HG03025 (cell line): ENCODE results near the gene LIMK1.
"Not testable (repeated sequence)": the region's sequence is repeated elsewhere in the genome, so short reads cannot be mapped to it uniquely, and the experiment has no call there.

ENCODE experiments used
- ATAC-seq: cut with Tn5 transposase; IDR thresholded peaks from one replicate; pipeline ENCODE4 v1.9.1; 2021; ENCODE audit warnings: mild to moderate bottlenecking, moderate library complexity; ENCODE audit not compliant: unreplicated experiment, low FRiP score

The LIMK1 gene

DNA sequence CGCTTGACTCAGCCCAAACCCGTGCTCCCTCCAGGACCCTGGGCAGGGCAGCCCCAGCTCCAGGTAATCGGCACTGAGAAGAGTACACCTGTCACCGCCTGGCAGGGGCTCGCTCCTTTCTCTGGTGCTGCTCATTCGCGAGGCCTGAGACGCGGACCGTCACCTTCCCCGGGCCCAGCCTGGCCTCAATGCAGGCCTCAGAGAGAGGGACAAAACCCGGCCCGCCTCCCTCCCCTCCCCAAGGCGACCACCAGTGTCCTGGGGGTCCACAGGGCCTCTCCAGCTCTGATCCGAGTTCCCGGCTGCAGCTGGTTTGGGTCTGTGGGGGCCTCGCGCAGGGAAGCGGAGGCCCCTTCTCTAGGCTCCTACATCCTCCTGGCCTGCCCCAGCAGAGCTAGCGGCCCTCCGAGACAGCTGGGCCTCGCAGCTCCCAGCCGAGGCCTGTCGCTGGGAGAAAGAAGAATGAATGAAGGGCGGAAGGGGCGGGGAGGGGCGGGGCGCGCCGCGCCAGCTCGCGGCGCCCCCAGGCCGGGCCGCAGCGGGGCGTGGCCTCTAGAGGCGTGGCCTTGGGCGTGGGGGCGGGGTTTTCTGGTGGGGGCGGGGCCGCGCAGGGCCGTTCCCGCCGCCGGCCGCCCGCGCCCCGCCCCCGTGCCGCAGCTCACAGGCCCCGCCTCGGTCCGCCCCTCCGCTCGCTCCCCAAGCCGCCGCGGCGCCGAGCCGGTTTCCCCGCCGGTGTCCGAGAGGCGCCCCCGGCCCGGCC, at the start of gene LIMK1:
Gene LIMK1, plus strand, starts transcription at position 688 of the 760 bp plus-strand sequence. CDS start 187 bp downstream, outside the sequence.
- ATAC-seq, result peak; percentile 63

DNA sequence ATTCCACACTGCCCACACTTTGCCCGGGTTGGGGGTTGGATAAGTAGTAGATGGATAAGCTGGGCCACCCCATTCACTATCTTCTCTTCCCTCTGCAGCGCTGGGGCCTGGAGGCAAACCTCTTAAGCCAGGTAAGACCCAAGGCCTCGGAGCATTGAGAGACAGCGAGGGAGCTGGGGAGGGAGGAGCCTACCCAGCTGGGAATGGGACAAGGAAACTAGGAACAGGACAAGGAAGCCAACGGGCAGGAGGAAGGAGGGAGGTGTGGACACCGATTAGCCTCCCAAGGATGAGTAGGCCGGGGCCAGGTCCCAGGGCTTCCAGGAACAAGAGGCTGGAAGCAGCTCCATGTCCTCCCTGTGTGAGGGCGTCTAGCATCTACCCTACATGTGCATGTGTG, 46.0 kb upstream of the LIMK1 start:
- no peak for ATAC-seq

DNA sequence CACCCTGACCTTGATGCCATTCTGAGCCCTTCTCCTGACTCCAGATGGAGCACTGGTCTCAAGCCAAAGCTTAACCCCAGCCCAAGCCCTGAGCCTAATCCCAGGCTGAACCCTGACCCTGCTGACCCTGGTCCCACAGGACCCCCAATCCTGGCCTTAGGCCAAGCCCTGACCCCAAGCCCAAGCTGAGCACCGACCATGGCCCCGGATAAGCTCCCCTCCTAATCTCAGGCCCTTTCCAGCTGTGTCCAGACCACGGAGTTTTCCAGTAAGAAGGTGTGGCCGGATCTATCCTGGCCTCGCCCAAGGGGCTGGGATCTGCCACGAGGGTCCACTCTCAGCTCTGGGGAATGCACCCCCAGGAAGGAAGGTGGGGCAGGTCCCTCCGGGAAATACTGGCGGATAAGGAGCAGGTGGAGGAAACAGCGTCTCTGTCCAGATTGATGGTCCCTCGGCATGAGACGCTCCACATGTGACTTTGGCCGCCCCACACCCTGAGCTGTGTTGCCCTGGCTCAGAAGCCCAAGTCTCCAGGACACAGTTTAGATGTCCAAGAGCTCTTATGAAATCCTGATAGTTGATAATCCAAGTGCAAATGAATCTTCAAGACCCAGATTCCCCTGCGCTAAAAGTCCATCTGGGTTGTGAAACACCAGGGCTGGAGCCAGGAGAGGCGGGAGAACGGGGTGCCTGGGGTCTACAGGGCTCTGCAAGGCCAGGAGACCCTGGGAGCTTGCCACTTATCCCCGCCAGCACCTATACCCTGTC, 45.2 kb upstream of the LIMK1 start:
- no peak for ATAC-seq

DNA sequence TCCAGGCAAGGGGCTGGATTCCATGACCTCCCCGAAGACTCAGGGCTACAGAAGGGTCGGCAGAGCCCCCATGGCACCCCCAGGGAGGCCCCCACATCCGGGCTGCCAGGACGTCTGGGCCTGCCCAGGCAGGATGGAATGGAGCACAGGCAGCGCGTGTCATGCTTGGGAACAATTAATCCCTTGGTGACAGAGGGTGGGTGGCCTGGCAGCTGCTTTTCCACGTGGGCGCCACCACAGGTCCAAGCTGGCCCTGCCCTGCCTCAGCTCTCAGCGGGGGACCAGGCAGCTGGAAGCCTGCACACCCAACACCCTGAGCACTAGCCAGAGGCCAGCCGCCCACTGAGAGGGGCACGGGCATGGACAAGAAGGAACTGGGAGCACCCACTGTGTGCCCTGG, 44.3 kb upstream of the LIMK1 start:
- no peak for ATAC-seq

DNA sequence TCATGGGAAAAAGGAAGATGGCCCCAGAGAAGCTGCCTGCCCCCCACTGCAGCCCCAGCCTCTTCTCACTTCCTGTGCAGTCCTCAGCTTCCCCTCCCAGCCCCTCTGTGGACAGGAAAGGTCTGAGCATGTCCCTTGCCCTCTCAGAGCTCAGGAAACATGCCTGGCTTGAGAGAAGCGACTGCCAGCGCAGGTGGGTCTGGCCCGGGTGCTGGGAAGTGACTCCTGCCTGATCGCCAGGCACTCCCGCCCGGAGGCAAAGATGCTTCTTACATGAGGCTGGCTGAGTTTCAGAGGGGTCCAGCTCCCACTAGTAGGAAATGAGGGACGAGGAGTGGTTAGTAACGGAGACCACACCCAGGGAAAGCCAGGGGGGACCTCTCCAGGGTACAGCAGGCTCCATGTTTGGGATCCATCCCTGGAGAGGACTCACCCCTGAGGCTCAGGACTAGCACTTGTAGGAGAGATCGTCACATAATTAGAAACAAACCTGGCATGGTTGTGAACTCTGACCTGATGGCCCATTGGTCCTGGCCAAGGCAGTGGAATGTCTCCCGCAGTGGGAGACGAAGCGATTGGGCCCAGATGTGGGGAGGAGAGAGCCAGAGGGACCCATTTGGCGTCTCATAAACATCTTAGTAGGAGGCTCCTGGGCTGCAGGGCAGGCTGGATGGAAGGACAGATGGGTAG, 43.4 kb upstream of the LIMK1 start:
- no peak for ATAC-seq

DNA sequence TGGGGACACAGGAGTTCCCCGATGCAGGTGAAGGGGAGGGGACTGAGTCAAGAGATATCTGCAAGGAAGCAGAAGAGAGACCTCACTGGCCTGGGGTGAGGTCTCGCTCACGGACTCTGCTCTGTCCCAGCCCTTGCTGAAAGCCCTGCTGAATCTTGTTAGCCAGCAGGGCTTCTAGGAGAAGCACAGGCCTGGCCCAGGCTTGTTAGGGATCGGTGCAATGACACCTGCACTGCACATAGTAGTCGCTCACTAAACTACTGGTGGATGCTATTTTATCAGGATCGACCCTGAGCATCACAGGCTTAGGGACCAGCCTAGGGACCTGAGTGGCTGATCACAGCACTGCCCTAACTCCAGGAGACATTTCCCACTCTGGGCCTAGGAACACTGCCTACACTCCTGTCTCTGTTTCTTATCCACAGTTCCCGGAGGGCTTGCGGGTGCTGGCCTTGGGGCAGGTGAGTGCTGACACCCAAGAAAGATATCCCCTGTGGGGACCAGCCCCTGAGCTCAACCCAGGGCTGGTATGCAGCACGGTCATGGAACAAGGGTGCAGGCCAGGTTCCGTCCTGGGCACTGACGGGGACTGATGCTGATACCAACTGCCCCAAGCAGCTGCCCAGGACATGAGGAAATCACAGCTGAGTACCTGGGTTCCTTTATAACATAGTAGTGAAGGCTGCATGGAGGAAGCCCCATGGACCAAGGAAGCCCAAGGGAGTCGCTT, 42.6 kb upstream of the LIMK1 start:
- ATAC-seq, result no peak

DNA sequence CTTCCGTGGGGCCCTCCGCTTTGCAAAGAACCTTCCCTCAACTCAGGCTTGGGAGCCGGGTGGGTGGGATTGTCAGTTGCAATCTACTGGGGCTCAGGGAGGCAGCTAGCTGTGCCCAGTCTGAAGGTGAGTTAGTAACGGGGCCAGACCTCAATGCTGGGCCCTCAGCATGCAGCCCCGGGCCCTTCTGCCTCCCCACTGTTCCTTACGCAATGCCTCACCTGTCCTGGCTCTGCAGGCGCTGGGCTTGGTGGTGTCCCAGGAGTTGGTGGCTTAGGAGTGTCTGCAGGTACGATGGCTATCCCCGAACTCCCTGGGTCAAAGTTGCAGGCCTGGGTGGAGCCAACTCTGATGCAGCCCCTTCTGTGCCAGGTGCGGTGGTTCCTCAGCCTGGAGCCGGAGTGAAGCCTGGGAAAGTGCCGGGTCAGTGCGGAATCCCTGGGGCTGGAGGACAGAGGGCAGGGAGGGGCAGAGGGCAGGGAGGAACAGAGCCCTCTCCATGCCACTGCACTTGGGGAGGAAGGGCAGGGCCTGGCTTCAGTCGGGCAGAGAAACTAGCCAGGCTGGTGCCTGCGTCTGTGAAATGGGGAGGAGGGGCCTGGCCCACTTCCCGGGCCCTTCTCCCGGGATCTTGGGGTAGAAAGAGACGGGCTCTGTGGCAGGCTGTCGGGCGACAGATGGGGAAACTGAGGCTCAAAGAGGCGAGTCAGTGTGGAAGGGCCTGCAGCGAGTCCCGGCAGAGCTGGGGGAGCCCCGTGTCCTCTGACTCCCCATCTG, 40.7 kb upstream of the LIMK1 start:
- no peak for ATAC-seq

DNA sequence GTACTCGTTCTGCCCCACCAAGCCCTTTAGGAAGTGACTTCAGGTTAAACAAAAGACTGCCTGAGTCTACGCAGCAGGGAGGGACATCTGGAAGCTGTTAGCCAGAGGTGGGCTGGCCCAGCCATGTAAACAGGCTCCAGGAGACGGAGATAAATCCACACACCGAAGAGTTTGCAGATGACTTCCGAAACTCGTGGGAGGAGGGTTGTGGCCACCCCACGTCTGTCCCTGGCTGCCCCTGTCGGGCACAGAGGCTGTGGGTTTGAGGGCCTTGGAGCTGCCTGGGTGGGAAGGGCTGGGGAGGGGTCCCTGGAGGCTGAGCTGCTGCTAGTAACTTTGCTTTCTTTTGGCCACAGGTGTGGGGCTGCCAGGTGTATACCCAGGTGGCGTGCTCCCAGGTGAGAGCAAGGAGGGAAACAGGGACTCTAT, 40.1 kb upstream of the LIMK1 start:
- no peak for ATAC-seq

DNA sequence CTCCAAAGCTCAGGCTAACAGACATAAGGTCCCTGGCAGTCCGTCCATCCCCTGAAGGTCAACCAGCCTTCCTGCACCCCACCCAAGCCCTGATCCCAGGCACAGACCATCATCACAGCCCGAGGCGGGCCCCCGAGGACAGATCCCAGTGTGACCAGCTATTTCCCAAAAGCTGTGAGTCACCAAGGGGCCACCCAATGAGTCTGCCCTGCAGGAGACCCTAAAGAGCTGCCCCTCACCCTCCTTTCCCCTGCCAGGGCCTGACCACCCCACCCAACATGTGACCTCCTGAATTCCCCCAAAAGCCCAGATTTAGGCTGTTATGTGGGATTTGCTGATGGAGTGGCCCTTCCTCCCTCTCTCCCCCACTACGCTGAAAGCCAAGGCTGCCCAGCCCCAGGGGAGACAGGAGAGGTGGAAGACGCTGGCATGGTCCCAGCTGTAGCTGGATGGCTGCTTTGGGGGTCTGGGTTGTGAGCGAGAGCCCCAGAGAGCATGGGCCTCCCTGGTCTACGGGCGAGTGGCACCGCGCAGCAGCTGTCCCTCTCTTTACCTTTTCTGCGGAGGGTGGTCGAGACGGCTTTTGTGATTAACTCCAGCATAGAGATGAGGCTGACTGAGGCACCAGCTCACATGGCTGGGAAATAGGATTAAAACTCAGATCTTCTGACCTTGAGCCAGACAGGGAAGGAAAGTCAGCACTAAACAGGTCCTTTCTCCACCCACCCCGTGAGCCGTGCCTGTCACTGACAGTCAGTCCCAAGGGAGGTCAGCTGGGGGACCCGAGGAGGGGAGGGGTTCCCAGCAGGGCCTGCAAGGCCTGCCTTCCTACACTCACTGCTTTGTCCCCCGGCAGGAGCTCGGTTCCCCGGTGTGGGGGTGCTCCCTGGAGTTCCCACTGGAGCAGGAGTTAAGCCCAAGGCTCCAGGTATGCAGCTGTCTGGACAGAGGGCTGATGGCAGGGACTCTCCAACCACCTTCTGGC, 38.9 kb upstream of the LIMK1 start:
- no peak for ATAC-seq

DNA sequence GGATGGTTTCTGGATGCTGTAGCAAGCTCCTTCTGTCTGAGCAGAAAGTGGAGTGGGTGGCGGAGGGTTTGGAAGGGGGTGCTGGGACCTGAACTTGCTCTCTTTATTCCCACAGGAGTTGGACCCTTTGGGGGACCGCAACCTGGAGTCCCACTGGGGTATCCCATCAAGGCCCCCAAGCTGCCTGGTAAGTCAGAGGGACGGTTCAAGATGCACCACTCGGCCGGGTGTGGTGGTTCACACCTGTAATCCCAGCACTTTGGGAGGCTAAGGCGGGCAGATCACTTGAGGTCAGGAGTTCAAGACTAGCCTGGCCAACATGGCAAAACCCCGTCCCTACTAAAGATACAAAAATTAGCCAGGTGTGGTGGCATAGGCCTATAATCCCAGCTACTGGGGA, 37.0 kb upstream of the LIMK1 start:
- ATAC-seq, result not testable (repeated sequence)

DNA sequence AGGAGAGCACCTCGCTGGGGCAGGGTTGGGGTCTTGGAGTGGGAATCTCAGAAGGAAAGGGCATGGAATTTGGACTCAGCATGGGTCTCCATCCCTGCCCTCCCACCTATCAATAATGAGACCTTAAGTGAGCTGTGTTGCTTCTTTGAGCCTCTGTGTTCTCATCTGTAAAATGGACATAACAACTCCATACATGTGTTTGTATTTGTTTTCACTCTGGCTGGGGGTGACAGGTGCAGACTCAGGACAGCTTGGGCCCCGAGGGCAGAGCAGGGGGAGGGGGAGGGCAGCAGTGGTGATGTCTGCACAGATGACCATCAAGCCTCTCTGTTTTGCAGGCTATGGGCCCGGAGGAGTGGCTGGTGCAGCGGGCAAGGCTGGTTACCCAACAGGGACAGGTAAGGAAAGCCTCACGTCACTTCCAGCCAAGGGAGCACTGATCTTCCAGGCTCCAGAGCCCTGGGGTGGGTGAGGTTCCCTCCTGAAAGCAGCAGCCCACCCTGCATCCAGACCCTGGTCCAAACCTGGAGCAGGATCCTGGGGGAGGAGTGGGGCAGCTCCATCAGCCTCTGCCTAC, 35.7 kb upstream of the LIMK1 start:
- ATAC-seq, result no peak

DNA sequence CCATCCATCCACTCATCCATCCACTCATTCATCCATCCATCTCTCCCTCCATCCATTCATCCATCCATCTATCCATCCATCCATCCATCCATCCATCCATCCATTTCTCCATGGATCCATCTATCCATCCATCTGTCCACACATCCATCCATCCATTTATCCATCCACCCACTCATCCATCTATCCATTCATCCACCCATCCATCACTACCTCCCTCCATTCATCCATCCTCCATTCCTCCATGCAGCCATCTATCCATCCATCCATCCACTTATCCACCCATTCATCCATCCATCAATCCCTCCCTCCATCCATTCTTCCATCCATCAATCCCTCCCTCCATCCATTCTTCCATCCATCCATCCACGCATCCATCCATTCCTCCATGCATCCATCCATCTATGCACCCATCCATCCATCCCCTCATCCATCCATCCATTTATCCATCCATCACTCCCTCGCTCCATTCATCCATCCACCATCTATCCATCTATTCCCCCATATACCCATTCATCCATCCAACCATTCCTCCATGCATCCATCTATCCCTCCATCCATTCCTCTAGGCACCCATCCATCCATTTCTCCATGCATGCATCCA, 34.5 kb upstream of the LIMK1 start:
- no peak for ATAC-seq

DNA sequence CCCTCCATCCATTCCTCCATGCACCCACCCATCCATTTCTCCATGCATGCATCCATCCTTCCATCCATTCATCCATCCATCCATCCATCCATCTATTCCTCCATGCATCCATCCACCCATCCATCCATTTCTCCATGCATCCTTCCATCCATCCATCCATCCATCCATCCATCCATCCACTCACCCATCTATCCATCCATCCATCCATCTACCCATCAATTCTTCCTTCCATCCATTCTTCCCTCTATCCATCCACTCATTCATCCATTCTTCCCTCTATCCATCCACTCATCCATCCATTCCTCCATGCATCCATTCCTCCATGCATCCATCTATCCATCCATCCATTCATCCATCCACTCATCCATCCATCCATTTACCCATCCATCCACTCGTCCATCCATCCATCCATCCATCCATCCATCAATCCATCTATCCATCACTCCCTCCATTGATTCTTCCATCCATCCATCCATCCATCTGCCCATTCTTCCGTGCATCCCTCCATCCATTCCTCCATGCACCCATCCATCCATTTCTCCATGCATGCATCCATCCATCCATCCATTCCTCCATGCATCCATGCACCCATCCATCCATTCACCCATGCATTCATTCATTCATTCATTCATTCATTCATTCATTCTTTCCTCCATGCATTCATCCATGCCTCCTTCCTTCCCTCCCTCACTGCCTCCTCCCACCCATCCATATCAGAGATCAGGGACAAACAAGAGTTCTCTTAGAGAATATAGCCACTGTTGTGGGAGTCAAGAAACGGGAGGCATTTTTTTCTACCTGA, 33.4 kb upstream of the LIMK1 start:
- ATAC-seq, result no peak

DNA sequence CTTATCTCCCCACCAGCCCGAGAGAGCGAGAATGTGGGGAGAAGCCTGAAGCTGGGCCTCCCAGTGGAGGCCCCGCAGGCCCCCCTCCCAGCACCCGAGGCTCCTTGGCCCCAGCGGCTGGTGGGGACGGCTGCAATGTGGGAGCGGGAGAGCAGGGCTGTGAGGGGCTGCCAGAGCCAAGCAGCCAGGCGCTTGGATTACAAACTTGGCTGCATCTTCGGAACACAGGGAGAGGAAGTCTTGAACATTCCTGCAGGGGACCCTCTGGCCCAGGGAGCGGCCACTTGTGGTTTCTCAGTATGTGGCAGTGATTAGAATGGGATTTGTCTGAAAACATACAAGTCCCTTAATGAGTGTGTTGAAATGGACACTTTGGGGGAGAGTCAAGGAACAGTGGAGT, 32.4 kb upstream of the LIMK1 start:
- ATAC-seq, result no peak

DNA sequence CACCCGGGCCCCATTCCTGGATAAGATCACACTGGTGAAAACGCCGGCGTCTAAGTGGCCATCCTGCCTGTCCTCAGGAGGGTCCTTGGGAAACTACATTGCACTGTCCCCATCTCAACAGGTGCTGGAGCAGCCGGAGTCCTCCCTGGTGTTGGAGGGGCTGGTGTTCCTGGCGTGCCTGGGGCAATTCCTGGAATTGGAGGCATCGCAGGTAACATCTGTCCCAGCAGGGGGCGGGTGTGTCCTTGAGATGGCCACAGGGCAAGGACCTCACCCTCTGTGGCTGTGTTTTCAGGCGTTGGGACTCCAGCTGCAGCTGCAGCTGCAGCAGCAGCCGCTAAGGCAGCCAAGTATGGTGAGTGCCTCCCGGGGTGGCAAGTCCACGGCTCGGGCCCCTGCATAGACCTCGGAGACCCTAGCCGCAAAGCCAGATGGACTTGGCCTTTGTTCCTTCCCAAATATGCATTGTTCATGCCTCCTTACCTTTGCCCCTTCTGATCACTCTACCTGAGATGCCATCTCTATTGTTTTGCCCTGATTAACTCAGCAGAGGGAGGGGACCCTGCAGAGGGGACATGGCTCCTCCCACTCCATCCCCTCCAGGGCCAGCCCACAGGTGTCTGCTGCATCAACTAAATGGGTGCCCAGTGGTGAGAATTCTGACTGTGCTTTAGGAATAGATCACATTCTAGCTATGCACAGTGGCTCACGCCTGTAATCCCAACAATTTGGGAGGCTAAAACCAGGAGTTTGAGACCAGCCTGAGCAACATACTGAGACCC, 31.8 kb upstream of the LIMK1 start:
- ATAC-seq, result no peak

DNA sequence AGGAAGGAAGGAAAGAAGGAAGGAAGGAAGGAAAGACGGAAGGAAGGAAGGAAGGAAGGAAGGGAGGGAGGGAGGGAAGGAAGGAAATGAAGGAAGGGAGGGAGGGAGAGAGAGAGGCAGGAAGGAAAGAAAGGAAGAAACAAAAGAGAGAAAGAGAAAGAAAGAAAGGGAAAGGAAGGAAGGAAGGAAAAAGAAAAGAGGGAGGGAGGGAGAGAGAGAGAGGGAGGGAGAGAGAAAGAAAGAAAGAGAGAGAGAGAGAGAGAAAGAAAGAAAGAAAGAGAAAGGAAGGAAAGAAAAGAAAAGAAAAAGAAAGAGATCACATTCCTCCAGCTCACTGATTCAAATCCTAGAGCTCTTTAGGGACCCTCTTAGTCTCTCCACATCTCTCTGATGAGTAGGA, 31.0 kb upstream of the LIMK1 start:
- no peak for ATAC-seq
